Measurements from ENCODE around the gene WNT2.

WNT2 gene

DNA sequence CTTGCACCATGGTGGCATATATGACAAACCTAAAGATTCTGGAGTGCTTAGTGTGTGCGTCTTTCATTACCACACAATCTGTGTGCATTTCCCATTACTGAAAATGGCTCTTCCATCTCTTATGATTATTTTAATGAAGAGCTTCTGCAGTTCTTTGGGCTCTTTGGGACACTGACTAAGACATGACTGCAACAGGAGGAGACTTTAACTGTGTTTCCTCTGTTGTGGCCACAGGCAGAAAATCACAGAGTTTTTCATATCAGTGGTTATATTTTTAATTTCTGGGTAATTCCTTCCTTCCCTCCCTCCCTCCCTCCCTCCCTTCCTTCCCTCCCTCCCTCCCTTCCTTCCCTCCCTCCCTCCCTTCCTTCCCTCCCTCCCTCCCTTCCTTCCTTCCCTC is 58.1 kb downstream of the WNT2 start:
- no peak overlapping the region for H3K4me3 ChIP-seq (ENCODE audit: control insufficient read depth, low read depth, low read length)
- DNase-seq (ENCODE audit: low read depth): no peak
- TF ChIP-seq, protein P1, sequence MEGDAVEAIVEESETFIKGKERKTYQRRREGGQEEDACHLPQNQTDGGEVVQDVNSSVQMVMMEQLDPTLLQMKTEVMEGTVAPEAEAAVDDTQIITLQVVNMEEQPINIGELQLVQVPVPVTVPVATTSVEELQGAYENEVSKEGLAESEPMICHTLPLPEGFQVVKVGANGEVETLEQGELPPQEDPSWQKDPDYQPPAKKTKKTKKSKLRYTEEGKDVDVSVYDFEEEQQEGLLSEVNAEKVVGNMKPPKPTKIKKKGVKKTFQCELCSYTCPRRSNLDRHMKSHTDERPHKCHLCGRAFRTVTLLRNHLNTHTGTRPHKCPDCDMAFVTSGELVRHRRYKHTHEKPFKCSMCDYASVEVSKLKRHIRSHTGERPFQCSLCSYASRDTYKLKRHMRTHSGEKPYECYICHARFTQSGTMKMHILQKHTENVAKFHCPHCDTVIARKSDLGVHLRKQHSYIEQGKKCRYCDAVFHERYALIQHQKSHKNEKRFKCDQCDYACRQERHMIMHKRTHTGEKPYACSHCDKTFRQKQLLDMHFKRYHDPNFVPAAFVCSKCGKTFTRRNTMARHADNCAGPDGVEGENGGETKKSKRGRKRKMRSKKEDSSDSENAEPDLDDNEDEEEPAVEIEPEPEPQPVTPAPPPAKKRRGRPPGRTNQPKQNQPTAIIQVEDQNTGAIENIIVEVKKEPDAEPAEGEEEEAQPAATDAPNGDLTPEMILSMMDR (IDR thresholded peaks at IDR 0.05; ENCODE audit: control insufficient read depth, insufficient read depth, low read depth, low read length, missing control alignments): no peak

- no peak overlapping the region for H3K4me3 ChIP-seq (ENCODE audit: control insufficient read depth, low read depth, low read length)
- TF ChIP-seq, protein P1 (IDR thresholded peaks at IDR 0.05; ENCODE audit: control insufficient read depth, insufficient read depth, low read depth, low read length, missing control alignments): no peak
- no peak for DNase-seq (ENCODE audit: low read depth)
Measured at GRCh38 chr7:117262546-117262945, 60.3 kb downstream of the WNT2 start.

GRCh38 chr7:117259615-117260014 is 63.2 kb downstream of the WNT2 start:
- DNase-seq (ENCODE audit: low read depth): no peak
- TF ChIP-seq, protein P1 (IDR thresholded peaks at IDR 0.05; ENCODE audit: control insufficient read depth, insufficient read depth, low read depth, low read length, missing control alignments): no peak
- no peak overlapping the region for H3K4me3 ChIP-seq (ENCODE audit: control insufficient read depth, low read depth, low read length)

GRCh38 chr7:117251687-117252086 is 71.2 kb downstream of the WNT2 start:
- DNase-seq (ENCODE audit: low read depth): peak; percentile 83
- TF ChIP-seq, protein P1 (IDR thresholded peaks at IDR 0.05; ENCODE audit: control insufficient read depth, insufficient read depth, low read depth, low read length, missing control alignments): no peak
- no peak overlapping the region for H3K4me3 ChIP-seq (ENCODE audit: control insufficient read depth, low read depth, low read length)

- no peak overlapping the region for H3K4me3 ChIP-seq (ENCODE audit: control insufficient read depth, low read depth, low read length)
- TF ChIP-seq, protein P1 (IDR thresholded peaks at IDR 0.05; ENCODE audit: control insufficient read depth, insufficient read depth, low read depth, low read length, missing control alignments): no peak
- DNase-seq (ENCODE audit: low read depth): no peak
Measured at GRCh38 chr7:117250801-117251200, 72.1 kb downstream of the WNT2 start.

- no peak overlapping the region for H3K4me3 ChIP-seq (ENCODE audit: control insufficient read depth, low read depth, low read length)
- DNase-seq (ENCODE audit: low read depth): no peak
- TF ChIP-seq, protein P1 (IDR thresholded peaks at IDR 0.05; ENCODE audit: control insufficient read depth, insufficient read depth, low read depth, low read length, missing control alignments): no peak
Measured at GRCh38 chr7:117250245-117250644, 72.6 kb downstream of the WNT2 start.

DNA sequence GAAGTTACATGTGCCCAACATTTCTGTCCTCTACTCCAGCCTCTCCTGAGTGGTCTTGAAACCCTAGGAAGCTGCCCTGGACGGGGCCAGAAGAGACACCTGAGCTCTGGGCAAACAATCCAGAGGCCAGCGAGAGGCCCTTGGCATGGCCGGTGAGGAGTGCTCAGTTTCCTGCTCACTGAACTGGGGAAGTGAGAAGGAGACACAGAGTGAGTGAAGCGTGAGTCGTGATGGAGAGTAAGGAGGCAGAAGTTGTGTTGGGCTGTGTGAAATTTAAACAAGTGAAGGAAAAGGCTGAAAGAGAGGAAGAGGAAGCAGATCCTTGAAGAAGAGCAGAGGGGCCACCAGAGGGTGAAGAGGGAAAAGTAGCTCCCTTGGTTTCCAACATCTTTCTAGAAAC is 73.2 kb downstream of the WNT2 start:
- TF ChIP-seq, protein P1 (IDR thresholded peaks at IDR 0.05; ENCODE audit: control insufficient read depth, insufficient read depth, low read depth, low read length, missing control alignments): no peak
- DNase-seq (ENCODE audit: low read depth): no peak
- no peak overlapping the region for H3K4me3 ChIP-seq (ENCODE audit: control insufficient read depth, low read depth, low read length)

All from AG09309 (cell line).